ENCODE measurements around the gene ATR.

ATR gene

DNA sequence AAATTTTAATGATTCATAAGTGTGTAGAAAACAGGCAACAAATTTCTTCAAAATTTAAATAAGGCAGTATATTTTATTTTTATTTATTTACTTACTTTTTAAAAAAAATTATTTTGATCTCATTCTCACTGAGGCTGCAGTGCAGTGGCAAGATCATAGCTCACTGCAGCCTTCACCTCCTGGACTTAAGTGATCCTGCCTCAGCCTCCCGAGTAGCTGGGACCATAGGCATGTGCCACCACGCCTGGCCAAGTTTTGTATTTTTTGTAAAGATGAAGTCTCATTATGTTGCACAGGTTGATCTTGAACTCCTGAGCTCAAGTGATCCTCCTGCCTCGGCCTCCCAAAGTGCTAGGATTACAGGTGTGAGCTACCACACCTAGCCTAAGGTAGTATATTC, 69.5 kb downstream of the ATR start:
- Mint-ChIP-seq H3K4me1 (ENCODE audit: low read depth) (peaks cover 15% of the 10 kb centered on the region), H3K27me3 (no peaks in the 10 kb centered on the region), H3K36me3 (ENCODE audit: low read depth) (peaks cover 74% of the 10 kb centered on the region), H3K27ac (peak overlapping the region; percentile 90), H3K4me3 (peak overlapping the region; percentile 71), H3K9me3 (no peaks in the 10 kb centered on the region)
- peak; percentile 34 for DNase-seq

DNA sequence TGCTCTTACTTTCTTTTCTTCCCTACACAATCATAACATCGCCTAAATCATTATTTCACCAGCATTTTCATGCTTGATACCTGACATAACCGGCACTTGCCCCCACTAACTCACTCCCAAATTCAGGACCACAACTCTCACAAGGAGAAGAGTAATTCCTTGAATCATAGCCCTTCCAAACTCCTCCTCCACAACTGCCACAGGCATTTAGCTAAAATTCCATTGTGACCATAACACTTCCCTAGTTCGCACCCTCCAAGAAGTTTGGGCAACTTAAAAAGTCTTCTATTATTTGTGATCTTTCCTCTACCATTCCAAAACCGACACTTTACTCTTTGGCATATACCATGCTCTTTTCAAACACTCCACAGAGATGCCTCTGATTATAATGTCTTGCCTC, 71.3 kb downstream of the ATR start:
- peaks cover 4% of the 10 kb centered on the region for H3K9me3 Mint-ChIP-seq
- peaks cover 15% of the 10 kb centered on the region for H3K4me1 Mint-ChIP-seq (ENCODE audit: low read depth)
- H3K27ac Mint-ChIP-seq: peak overlapping the region; percentile 5
- no peak for DNase-seq
- peaks cover 76% of the 10 kb centered on the region for H3K36me3 Mint-ChIP-seq (ENCODE audit: low read depth)
- no peaks in the 10 kb centered on the region for H3K27me3 Mint-ChIP-seq
- no peak overlapping the region for H3K4me3 Mint-ChIP-seq

DNA sequence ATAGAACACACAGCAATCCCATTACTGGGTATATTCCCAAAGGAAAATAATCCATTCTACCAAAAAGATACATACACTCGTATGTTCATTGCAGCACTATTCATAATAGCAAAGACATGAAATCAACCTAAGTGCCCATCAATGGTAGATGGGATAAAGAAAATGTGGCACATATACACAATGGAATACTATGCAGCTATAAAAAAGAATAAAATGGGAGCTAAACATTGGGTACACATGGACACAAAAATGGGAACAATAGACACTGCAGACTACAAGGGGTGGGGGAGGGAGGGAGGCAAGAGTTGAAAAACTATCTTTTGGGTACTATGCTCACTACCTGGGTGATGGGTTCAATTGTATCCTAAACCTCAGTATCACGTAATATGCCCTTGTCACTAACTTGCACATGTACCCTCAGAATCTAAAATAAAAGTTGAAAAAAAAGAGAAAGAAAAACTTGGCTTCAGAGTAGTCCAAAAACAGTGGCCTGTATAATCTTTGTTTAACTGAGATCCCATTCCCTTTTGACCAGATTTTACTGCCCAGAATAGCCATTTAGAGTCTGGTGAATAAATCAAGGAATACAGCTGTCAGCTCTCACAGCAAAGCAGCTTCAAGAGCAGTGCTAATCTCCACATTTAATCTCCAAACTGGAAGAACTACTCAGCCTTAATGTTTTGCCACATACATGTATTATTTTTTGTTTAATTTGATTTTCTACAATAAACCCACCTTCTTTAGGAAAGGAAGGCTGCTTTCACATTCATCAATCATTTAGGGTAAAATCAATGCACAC, 76.1 kb downstream of the ATR start:
- Mint-ChIP-seq H3K27me3 (no peaks in the 10 kb centered on the region), H3K4me1 (ENCODE audit: low read depth) (peaks cover 24% of the 10 kb centered on the region), H3K9me3 (peaks cover 5% of the 10 kb centered on the region), H3K27ac (no peak overlapping the region), H3K4me3 (no peak overlapping the region), H3K36me3 (ENCODE audit: low read depth) (peaks cover 83% of the 10 kb centered on the region)
- DNase-seq: no peak

DNA sequence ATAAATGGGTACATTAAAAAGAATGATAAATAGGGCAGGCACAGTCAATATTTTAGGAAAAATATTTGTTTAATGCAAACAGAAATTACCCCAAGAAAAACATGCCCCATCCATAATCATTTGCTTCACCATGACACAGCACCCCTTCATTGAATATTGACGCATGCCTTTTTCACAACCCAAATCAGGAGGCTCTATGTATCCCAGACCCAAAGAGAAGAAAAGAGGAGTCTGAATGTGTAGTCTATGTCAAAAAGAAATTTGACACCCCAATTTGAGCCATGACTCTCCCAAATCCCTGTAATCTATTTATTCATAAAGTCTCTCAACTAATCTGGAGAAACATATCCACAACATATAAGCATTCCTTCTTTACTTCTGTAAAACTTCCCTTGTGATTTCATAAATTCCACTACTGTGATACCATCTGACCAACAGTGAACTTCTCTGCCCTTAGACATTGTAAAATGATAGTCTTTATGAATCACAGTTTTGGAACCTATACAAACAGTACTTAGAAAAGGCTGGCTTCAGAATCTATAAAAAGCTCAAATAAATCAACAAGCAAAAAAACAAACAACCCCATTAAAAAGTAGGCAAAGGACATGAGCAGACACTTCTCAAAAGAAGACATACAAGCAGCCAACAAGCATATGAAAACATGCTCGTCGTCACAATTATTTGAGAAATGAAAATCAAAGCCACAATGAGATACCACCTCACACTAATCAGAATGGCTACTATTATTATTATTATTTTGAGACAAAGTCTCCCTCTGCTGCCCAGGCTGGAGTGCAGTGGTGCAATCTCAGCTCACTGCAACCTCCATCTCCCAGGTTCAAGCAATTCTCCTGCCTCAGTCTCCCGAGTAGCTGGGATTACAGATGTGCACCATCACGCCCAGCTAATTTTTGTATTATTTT, 77.3 kb downstream of the ATR start:
- no peak for DNase-seq
- Mint-ChIP-seq H3K27me3 (no peaks in the 10 kb centered on the region), H3K36me3 (ENCODE audit: low read depth) (peaks cover 80% of the 10 kb centered on the region), H3K9me3 (peaks cover 5% of the 10 kb centered on the region), H3K27ac (peak overlapping the region; percentile 1), H3K4me3 (no peak overlapping the region), H3K4me1 (ENCODE audit: low read depth) (peaks cover 17% of the 10 kb centered on the region)

DNA sequence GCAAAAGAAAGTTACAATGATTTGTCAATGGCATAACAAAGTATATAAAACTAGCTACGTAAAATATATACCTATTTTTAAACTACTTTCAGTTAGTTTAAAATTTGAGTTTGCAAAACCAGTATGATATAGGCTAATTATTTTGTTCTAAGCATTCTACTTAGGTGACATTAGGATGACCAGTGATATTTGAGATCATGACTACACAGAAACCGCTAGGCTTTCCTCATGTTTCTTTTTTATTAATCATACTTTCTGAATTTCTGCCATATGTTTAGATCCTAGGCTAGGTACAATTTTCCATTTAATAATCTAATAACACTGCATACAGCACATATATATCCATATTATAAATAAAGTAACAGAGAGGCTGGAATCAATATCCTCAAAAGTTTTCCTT, 78.3 kb downstream of the ATR start:
- Mint-ChIP-seq H3K36me3 (ENCODE audit: low read depth) (peaks cover 79% of the 10 kb centered on the region), H3K4me1 (ENCODE audit: low read depth) (peaks cover 17% of the 10 kb centered on the region), H3K27ac (no peak overlapping the region), H3K27me3 (no peaks in the 10 kb centered on the region), H3K9me3 (peaks cover 5% of the 10 kb centered on the region), H3K4me3 (no peak overlapping the region)
- no peak for DNase-seq

DNA sequence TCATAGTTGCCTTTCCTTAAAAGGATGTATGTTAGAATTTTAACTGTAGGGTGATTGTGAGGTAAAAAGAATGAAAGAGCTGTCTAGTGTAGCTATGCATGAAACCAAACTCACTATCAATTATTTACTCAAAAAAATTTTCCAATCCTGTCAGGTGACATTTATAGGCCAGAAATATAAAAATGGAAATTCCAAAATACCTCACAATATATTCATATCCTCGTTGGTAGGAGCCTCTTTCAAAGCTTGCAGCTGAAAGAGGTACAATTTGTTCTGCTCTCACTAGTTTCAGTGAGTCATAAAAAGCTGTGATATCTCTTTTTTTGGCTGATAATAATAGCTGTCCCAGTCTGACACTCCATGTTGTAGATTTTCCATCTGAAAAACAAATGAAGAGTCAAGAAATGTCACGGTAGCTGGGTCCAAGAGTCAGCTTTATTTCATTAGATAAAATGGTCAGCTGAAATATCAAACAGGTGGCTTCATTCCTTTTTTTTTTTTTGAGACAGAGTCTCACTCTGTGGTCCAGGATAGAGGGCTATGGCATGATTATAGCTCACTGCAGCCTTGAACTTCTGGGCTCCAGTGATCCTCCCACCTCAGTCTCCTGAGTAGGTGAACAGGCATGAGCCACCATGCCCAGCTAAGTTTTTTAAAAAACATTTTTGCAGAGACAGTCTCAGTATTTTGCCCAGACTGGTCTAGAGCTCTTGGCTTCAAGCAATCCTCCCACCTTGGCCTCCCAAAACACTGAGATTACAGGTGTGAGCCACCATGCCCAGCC, 79.9 kb downstream of the ATR start:
- H3K27me3 Mint-ChIP-seq: no peaks in the 10 kb centered on the region
- H3K27ac Mint-ChIP-seq: peak overlapping the region; percentile 63
- peaks cover 82% of the 10 kb centered on the region for H3K36me3 Mint-ChIP-seq (ENCODE audit: low read depth)

DNA sequence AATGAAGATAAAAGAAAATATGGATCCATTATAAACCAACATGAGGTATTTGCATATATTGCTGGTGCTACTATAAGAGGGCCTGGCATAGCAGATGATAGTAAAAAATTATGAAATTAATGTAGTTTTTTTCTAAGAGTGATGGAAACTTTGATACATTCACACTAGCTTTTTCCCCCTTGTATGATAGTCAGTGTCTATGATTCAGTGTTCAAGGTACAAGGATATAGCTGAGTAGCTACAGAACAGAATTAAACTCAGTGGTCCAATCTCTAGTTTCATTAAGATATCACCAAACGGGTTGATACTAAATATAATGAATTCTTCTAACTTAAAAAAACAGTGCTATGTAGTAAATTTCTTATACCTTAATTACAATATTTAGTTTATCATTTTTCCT, 80.8 kb downstream of the ATR start:
- H3K9me3 Mint-ChIP-seq: peaks cover 5% of the 10 kb centered on the region

More for the DNA sequence above, 79.9 kb downstream of the ATR start:
- Mint-ChIP-seq H3K4me1 (ENCODE audit: low read depth) (peaks cover 17% of the 10 kb centered on the region), H3K4me3 (no peak overlapping the region), H3K9me3 (peaks cover 5% of the 10 kb centered on the region)
- DNase-seq: no peak

DNA sequence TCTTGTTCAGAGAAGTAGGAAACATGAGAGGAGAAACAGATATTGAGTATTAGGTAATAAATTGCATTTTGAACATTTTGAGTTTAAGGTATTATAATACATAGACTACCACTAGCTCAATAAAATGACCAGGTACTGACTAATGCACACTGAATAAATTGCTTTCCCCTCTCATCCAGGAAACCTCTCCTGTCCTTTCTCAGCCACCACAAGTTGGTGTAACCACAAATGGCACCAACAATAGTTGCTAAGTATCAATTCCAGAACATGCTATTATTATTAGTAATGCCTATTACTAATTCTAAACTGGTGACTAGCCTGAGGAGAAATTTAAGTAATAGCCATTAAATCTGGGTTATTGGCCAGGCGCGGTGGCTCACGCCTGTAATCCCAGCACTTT, 83.4 kb downstream of the ATR start:
- no peaks in the 10 kb centered on the region for H3K9me3 Mint-ChIP-seq
- H3K36me3 Mint-ChIP-seq (ENCODE audit: low read depth): peaks cover 86% of the 10 kb centered on the region
- no peaks in the 10 kb centered on the region for H3K27me3 Mint-ChIP-seq
- no peak for DNase-seq
- H3K4me1 Mint-ChIP-seq (ENCODE audit: low read depth): peaks cover 7% of the 10 kb centered on the region
- no peak overlapping the region for H3K4me3 Mint-ChIP-seq
- H3K27ac Mint-ChIP-seq: no peak overlapping the region

More for the DNA sequence above, 80.8 kb downstream of the ATR start:
- Mint-ChIP-seq H3K4me3 (no peak overlapping the region), H3K4me1 (ENCODE audit: low read depth) (peaks cover 17% of the 10 kb centered on the region), H3K36me3 (ENCODE audit: low read depth) (peaks cover 85% of the 10 kb centered on the region), H3K27me3 (no peaks in the 10 kb centered on the region), H3K27ac (peak overlapping the region; percentile 29)
- no peak for DNase-seq

DNA sequence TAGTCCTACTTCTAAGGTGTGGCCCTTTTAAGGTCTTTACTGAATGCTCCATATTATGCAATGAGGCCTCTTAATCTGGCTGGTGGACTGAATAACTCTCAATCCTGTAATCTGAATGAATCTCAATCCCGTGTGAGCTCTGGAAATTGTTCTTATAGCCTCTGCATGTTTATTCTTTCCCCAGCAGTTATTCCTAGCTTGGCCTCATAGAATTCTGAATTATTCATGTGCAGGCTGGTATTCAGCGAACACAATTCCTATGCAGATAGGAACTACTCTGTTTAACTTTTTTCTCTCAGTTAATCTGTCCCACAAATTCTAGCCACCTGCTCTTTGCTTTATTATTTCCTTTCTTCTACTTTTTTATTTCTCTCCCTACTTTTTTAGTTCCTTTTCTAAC, 86.3 kb downstream of the ATR start:
- Mint-ChIP-seq H3K4me1 (ENCODE audit: low read depth) (no peaks in the 10 kb centered on the region), H3K4me3 (no peak overlapping the region), H3K27ac (no peak overlapping the region), H3K27me3 (no peaks in the 10 kb centered on the region), H3K9me3 (no peaks in the 10 kb centered on the region), H3K36me3 (ENCODE audit: low read depth) (peaks cover 93% of the 10 kb centered on the region)
- no peak for DNase-seq

DNA sequence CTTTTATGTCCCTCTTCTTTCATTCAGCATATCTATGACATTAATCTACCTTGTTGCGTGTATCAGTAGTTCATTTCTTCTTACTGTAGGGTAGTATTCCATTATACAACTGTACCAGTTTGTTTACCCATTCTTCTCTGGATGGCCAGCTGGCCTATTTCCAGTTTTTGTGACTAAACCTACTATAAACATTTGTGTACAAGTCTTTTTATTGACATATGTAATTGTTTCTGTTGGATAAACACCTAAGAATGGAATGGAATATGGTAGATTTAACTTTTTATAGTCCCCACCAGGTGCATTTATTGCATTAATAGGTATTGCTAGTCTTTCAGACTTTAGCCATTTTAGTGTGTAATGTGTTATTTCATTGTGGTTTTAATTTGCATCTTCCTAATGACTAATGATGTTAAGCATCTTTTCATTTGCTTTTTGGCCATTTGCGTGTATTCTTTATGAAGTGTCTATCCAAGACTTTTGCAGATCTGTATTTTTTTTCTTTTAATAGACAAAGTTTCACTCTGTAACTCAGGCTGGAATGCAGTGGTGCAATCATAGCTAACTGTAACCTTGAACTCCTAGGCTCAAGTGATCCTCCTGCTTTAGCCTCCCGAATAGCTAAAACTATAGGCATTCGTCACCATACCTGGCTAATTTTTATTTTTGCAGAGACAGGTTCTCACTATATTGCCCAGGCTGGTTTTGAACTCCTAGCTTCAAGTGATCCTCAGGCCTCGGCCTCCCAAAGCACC, 88.8 kb downstream of the ATR start:
- H3K4me3 Mint-ChIP-seq: no peak overlapping the region
- no peak overlapping the region for H3K27ac Mint-ChIP-seq
- peaks cover 91% of the 10 kb centered on the region for H3K36me3 Mint-ChIP-seq (ENCODE audit: low read depth)
- H3K27me3 Mint-ChIP-seq: no peaks in the 10 kb centered on the region
- H3K4me1 Mint-ChIP-seq (ENCODE audit: low read depth): peaks cover 4% of the 10 kb centered on the region
- H3K9me3 Mint-ChIP-seq: no peaks in the 10 kb centered on the region
- DNase-seq: no peak

DNA sequence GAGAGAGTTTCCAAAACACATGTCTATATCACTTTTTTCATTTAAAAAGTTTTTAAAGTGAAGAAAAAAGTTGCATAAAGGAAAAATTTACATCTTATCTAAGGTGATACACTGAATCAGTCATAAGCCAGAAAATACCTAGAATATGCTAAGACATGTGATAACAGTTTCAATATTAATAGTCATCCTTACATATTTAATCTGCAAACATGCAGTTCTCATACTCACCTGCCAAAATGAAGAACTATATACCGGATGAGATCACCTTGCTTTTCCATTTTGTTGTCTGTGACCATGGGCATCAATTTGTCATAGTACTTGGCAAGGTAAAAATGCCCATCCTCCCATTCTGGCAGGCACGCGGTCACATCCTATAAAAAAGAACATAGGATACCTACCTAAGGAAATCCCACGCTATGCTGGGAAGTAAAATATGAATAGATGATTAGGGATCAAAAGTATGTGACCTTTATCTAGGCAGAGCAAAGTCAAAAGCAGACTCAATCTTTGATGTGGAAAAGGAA, 93.6 kb downstream of the ATR start:
- H3K4me1 Mint-ChIP-seq (ENCODE audit: low read depth): peaks cover 6% of the 10 kb centered on the region
- no peaks in the 10 kb centered on the region for H3K27me3 Mint-ChIP-seq
- no peak for DNase-seq
- peaks cover 7% of the 10 kb centered on the region for H3K9me3 Mint-ChIP-seq
- H3K27ac Mint-ChIP-seq: no peak overlapping the region
- H3K36me3 Mint-ChIP-seq (ENCODE audit: low read depth): peaks cover 92% of the 10 kb centered on the region
- H3K4me3 Mint-ChIP-seq: no peak overlapping the region

DNA sequence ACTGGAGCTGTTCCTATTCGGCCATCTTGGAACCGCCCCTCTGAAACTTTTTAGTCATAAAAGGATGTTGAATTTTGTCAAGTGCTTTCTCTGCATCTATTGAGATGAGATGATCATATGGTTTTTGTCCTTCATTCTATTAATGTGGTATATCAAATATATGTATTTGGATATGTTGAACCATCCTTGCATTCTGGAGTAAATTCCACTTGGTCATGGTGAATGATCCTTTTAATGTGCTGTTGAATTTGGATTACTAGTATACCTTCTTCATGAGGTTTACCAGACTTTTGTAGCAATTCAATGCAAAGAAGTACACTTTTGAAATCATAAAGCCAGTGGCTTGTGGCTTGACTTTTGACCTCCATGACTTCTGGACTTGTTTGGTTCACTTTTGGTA, 97.3 kb downstream of the ATR start:
- Mint-ChIP-seq H3K27me3 (no peaks in the 10 kb centered on the region), H3K4me1 (ENCODE audit: low read depth) (peaks cover 6% of the 10 kb centered on the region), H3K4me3 (no peak overlapping the region), H3K36me3 (ENCODE audit: low read depth) (peaks cover 78% of the 10 kb centered on the region), H3K27ac (no peak overlapping the region), H3K9me3 (peaks cover 17% of the 10 kb centered on the region)
- no peak for DNase-seq

DNA sequence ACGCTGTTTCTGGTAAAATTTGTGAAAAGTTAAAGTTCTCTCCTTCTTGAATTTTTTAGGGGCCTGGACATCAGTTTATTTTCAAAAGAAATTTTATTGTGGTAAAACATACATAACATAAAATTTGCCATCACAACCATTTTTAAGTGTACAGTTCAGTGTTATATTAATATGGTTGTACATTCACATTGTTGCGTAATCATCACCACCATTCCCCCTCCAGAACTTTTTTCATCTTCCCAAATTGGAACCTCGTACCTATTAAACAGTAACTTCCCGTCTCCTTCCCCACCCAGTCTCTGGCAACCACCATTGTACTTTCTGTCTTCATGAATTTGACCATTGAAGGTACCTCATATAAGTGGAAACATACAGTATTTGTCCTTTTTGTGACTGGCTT, 107.7 kb downstream of the ATR start:
- H3K9me3 Mint-ChIP-seq: no peaks in the 10 kb centered on the region
- no peak overlapping the region for H3K27ac Mint-ChIP-seq
- no peaks in the 10 kb centered on the region for H3K4me1 Mint-ChIP-seq (ENCODE audit: low read depth)
- DNase-seq: no peak
- H3K36me3 Mint-ChIP-seq (ENCODE audit: low read depth): peaks cover 60% of the 10 kb centered on the region
- no peak overlapping the region for H3K4me3 Mint-ChIP-seq
- no peaks in the 10 kb centered on the region for H3K27me3 Mint-ChIP-seq

DNA sequence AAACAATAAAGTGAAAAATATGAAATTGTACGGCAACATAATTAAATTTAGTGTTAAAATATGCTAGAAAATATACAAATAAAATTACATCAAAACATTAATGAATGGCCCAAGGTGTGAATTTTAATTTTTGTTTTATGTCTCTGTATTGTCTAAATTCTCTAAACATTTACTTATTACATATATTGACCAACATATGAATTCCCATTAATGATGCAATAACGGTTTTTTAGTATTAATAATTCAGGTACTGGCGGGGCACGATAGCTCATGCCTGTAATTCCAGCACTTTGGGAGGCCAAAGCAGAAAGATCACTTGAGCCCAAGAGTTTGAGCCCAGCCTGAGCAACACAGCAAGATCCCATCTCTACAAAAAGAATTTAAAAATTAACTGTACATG, 110.1 kb downstream of the ATR start:
- no peaks in the 10 kb centered on the region for H3K4me1 Mint-ChIP-seq (ENCODE audit: low read depth)
- no peaks in the 10 kb centered on the region for H3K9me3 Mint-ChIP-seq

More for the DNA sequence above, 110.1 kb downstream of the ATR start:
- no peak overlapping the region for H3K4me3 Mint-ChIP-seq
- no peak for DNase-seq
- H3K36me3 Mint-ChIP-seq (ENCODE audit: low read depth): peaks cover 63% of the 10 kb centered on the region
- no peak overlapping the region for H3K27ac Mint-ChIP-seq
- H3K27me3 Mint-ChIP-seq: no peaks in the 10 kb centered on the region

Measured in activated T-cell treated with anti-CD3 and anti-CD28 coated beads, Interleukin-2, amount 50 U/mL, for 24 hours (primary cell).